Stimulated activated naive CD4-positive, alpha-beta T cell treated with Interleukin-2 at 50 U/mL for 16 hours (primary cell): ENCODE results near the gene PCDHGA5.
A peak's percentile ranks its signal among the peaks of the same experiment; 100 is the strongest.
"Not testable (repeated sequence)": the region's sequence is repeated elsewhere in the genome, so short reads cannot be mapped to it uniquely, and the experiment has no call there.

ENCODE experiments used
- DNase-seq: peaks from one replicate; lab custom pipeline; 2025; lab: John Stamatoyannopoulos, UW

The PCDHGA5 gene

GRCh38 chr5:141351591-141351990 is 12.4 kb upstream of the PCDHGA5 start:
- DNase-seq, result no peak

GRCh38 chr5:141354900-141355469 is 9.0 kb upstream of the PCDHGA5 start, which contains the start of gene PCDHGA4:
Gene PCDHGA4, plus strand, starts transcription at chr5:141355021. Its CDS starts 87 bp downstream, at chr5:141355108.
- DNase-seq, result no peak

GRCh38 chr5:141355641-141356040 is 8.3 kb upstream of the PCDHGA5 start:
- no peak for DNase-seq

- DNase-seq, result no peak
These were observed 7.8 kb upstream of the PCDHGA5 start for GRCh38 chr5:141356133-141356532.

- DNase-seq, result no peak
These were observed 7.0 kb upstream of the PCDHGA5 start for GRCh38 chr5:141356950-141357349.

GRCh38 chr5:141359790-141360426 is 4.1 kb upstream of the PCDHGA5 start, which contains the start of gene PCDHGB2:
Gene PCDHGB2, plus strand, starts transcription at chr5:141359994. Its CDS starts 142 bp downstream, at chr5:141360136.
- DNase-seq, result no peak

- DNase-seq, result no peak
These were observed 3.3 kb upstream of the PCDHGA5 start for GRCh38 chr5:141360685-141361084.

- DNase-seq, result no peak
These were observed 1.2 kb upstream of the PCDHGA5 start for GRCh38 chr5:141362719-141363118.

- DNase-seq, result no peak
These were observed 2.3 kb downstream of the PCDHGA5 start for GRCh38 chr5:141366016-141366896.

- peak; percentile 10 for DNase-seq
These were observed 6.3 kb downstream of the PCDHGA5 start, which contains the start of gene PCDHGB3 for GRCh38 chr5:141369994-141370848. Gene PCDHGB3, plus strand, starts transcription at chr5:141370242. Its CDS starts 153 bp downstream, at chr5:141370395.

GRCh38 chr5:141371572-141372475 is 7.9 kb downstream of the PCDHGA5 start:
- no peak for DNase-seq

GRCh38 chr5:141373673-141374317 is 9.8 kb downstream of the PCDHGA5 start, which contains the start of gene PCDHGA6:
Gene PCDHGA6, plus strand, starts transcription at chr5:141373891. Its CDS starts 193 bp downstream, at chr5:141374084.
- DNase-seq, result no peak

- DNase-seq, result no peak
These were observed 10.7 kb downstream of the PCDHGA5 start for GRCh38 chr5:141374627-141375026.

- DNase-seq, result not testable (repeated sequence)
These were observed 11.6 kb downstream of the PCDHGA5 start for GRCh38 chr5:141375444-141376155.

GRCh38 chr5:141382469-141383294 is 18.7 kb downstream of the PCDHGA5 start, which contains the start of gene PCDHGA7:
Gene PCDHGA7, plus strand, starts transcription at chr5:141382742. Its CDS starts 158 bp downstream, at chr5:141382900.
- DNase-seq, result no peak

- no peak for DNase-seq
These were observed 19.4 kb downstream of the PCDHGA5 start for GRCh38 chr5:141383345-141383744.

- DNase-seq, result no peak
These were observed 20.7 kb downstream of the PCDHGA5 start for GRCh38 chr5:141384471-141385267.
